ENCODE results near the gene CRYGC. TPM values are rescaled to one million over a fixed set of nuclear protein-coding genes. Genes with fewer than 3 reads are reported as not detected.

The CRYGC gene
- total RNA-seq, 1 donor from 2014 or later, result not detected

GRCh38 chr2:208096080-208096479 lies 33.5 kb downstream of the CRYGC start:
- no peak for DNase-seq (ENCODE audit: low spot score)

GRCh38 chr2:208093128-208093527 lies 36.5 kb downstream of the CRYGC start:
- no peak for DNase-seq (ENCODE audit: low spot score)

DNA sequence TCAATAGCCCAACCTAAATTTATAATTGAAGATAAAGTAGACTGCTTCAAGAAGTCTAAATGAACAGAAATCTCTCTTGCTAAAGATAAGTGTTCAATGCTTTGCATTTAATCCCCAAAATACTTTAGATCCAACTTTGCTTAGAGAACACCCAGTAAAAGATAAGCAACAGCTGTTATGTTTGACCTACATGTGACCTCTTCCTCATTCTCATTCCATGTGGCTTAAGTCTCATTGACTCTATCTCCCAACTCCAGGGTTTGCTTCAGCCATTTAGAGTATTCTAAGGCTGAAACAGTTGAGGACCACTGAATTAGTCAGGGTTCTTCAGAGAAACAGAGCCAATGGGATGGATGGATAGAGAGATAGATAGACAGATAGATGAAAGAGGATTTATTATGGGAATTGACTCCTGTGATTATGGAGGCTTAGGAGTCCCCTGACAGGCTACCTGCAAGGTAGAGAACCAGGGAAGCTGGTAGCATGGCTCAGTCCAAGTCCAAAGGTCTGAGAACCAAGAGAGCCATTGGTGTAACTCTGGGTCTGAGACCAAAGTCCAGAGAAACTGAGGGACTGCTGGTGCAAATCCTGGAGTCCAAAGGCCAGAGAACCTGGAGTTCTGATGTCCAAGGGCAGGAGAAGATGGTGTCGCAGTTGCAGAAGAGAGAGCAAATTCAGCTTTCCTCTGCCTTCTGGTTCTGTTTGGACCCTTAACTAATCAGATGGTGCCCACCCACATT lies 37.4 kb downstream of the CRYGC start:
- DNase-seq (ENCODE audit: low spot score), result peak; percentile 33

- DNase-seq (ENCODE audit: low spot score), result no peak
Observed at GRCh38 chr2:208090420-208090819, 39.2 kb downstream of the CRYGC start.

GRCh38 chr2:208086029-208086428 lies 43.6 kb downstream of the CRYGC start:
- no peak for DNase-seq (ENCODE audit: low spot score)

GRCh38 chr2:208083807-208084206 lies 45.8 kb downstream of the CRYGC start:
- DNase-seq (ENCODE audit: low spot score), result no peak

Other genes with a start within 250 kb of the CRYGC start
- gene PLEKHM3, start 104.3 kb downstream of the CRYGC start, total RNA-seq, result 10.4 TPM
- gene CRYGD, start 5.3 kb downstream of the CRYGC start, total RNA-seq, result not detected
- gene CRYGB, start 16.3 kb upstream of the CRYGC start, total RNA-seq, result not detected
- not detected for gene CRYGA, start 33.8 kb upstream of the CRYGC start, total RNA-seq
- not detected for gene C2orf80, start 60.2 kb upstream of the CRYGC start, total RNA-seq
- gene IDH1, start 125.2 kb upstream of the CRYGC start, total RNA-seq, result 239 TPM
- gene PIKFYVE, start 136.4 kb upstream of the CRYGC start, total RNA-seq, result 23.3 TPM

Data from mucosa of gallbladder (tissue), 1 donor.